Activated CD4-positive, alpha-beta T cell treated with anti-CD3 and anti-CD28 coated beads, Interleukin-2, amount 10 ng/mL, durations not matched to agents 7 days and 5 days (primary cell): ENCODE results near the gene ZNF79. TPM values are rescaled to one million over a fixed set of nuclear protein-coding genes. Genes with fewer than 3 reads are reported as not detected.

Source experiments
- CTCF ChIA-PET: fragments of 350-600 bp; sonication (Branson Sonifier 250); formaldehyde crosslinking; loops from one replicate; lab custom pipeline; 2021; ENCODE audit warnings: antibody characterized with exemption; lab: Charles Lee
- POLR2A ChIA-PET: fragments of 350-600 bp; sonication (Branson Sonifier 250); formaldehyde crosslinking; loops from one replicate; lab custom pipeline; 2021; ENCODE audit warnings: antibody characterized with exemption; lab: Charles Lee
- DNase-seq: peaks from one replicate; pipeline ENCODE4 v3.0.0-alpha.2; 2020
- H3K27ac Mint-ChIP-seq: one replicate; pipeline ENCODE4 v1.8.0; 2021; ENCODE audit warnings: mild to moderate bottlenecking, moderate library complexity, mixed read lengths
- H3K27me3 Mint-ChIP-seq: one replicate; pipeline ENCODE4 v1.8.0; 2021; ENCODE audit warnings: mixed read lengths
- H3K36me3 Mint-ChIP-seq: one replicate; pipeline ENCODE4 v1.8.0; 2021; ENCODE audit warnings: low read depth, mixed read lengths
- H3K4me1 Mint-ChIP-seq: one replicate; pipeline ENCODE4 v1.8.0; 2021; ENCODE audit warnings: mixed read lengths
- H3K4me3 Mint-ChIP-seq: one replicate; pipeline ENCODE4 v1.8.0; 2021; ENCODE audit warnings: mild to moderate bottlenecking, moderate library complexity, mixed read lengths
- H3K9me3 Mint-ChIP-seq: one replicate; pipeline ENCODE4 v1.8.0; 2021; ENCODE audit warnings: mixed read lengths
- total RNA-seq, 2 experiments: library from RNA; stranded (reverse); gene quantifications; one replicate each; pipeline ENCODE4 v1.2.3, GENCODE V29; 2021

The ZNF79 gene
- total RNA-seq, 2 experiments from 2014 or later: 13.1 to 13.2 TPM

DNA sequence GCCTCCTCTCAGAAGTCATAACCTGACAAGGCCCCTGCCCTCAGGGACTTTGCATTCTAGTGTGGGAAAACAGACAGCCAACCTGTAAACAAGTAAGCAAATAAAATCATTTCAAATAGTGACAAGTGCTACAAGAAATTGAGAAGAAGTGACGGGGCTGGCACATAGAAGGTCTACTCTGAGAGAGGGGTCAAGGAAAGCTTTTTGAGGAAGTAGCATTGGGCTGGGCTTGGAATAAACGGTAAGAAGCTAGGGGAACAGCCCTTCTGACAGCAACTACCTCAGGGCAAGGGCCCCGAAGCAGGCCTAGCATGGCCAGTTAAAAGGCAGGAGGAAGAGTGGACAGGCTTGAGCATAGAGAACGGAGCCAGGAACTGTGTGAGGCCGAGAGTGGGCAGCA, 32.0 kb upstream of the ZNF79 start:
- H3K9me3 Mint-ChIP-seq: no peaks in the 10 kb centered on the region
- no peak for DNase-seq
- peaks cover 34% of the 10 kb centered on the region for H3K4me1 Mint-ChIP-seq
- H3K36me3 Mint-ChIP-seq: no peaks in the 10 kb centered on the region
- POLR2A ChIA-PET: no interaction called here
- no peak overlapping the region for H3K27ac Mint-ChIP-seq
- peaks cover 66% of the 10 kb centered on the region for H3K27me3 Mint-ChIP-seq
- no peak overlapping the region for H3K4me3 Mint-ChIP-seq
- CTCF ChIA-PET: interaction anchor here (1.5 kb wide), 1 partner anchor 60 kb away, joined by 3 read pairs; no protein-coding TSS in a partner anchor

DNA sequence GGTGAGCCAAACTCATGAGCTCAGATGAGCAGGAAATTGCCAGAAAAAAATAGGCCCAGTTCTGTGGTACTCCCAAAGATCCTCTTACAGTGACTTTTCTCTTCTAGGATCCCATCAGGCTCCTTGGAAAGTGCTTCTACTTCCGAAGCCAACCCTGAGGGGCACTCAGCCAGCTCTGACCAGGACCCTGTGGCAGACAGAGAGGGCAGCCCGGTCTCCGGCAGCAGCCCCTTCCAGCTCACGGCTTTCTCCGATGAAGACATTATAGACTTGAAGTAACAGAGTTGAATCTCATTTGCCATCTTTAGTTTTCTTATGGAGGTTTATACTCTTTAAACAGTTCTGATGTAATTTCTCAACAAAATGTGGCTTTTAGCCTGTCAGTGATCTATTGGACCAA, 31.2 kb upstream of the ZNF79 start:
- H3K4me1 Mint-ChIP-seq: peaks cover 30% of the 10 kb centered on the region
- ChIA-PET CTCF (interaction anchor here (1.1 kb wide), 1 partner anchor 31 kb away, joined by 3 read pairs; the partner anchor contains the start of gene ZNF79), POLR2A (no interaction called here)
- peaks cover 66% of the 10 kb centered on the region for H3K27me3 Mint-ChIP-seq
- DNase-seq: no peak
- no peaks in the 10 kb centered on the region for H3K9me3 Mint-ChIP-seq
- H3K36me3 Mint-ChIP-seq: no peaks in the 10 kb centered on the region
- no peak overlapping the region for H3K27ac Mint-ChIP-seq
- H3K4me3 Mint-ChIP-seq: no peak overlapping the region

DNA sequence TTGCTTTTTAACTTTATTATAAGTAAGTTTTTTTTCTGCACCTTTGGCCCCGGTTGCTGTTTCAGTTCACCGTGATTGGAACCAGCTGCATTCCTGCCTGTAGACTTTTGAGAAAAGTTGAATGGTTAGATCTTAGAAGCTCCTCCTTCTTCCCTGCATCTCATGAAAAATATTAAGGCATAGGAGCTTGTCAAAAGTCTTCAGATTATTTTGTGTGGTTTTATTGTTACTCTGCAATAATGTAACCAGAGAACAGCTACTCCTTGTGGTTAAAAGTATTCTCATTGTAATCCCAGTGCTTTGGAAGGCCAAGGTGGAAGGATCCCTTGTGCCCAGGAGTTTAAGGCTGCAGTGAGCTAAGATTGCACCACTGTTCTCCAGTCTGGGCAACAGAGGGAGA, 30.5 kb upstream of the ZNF79 start:
- ChIA-PET POLR2A (no interaction called here), CTCF (interaction anchor here (1.1 to 1.5 kb wide), 2 partner anchors 24 to 31 kb away, joined by 3 to 4 read pairs; partner anchors contain the start of gene ZNF79)
- Mint-ChIP-seq H3K4me1 (peaks cover 29% of the 10 kb centered on the region), H3K27me3 (peaks cover 70% of the 10 kb centered on the region), H3K36me3 (no peaks in the 10 kb centered on the region), H3K27ac (no peak overlapping the region), H3K9me3 (no peaks in the 10 kb centered on the region), H3K4me3 (no peak overlapping the region)
- DNase-seq: no peak

DNA sequence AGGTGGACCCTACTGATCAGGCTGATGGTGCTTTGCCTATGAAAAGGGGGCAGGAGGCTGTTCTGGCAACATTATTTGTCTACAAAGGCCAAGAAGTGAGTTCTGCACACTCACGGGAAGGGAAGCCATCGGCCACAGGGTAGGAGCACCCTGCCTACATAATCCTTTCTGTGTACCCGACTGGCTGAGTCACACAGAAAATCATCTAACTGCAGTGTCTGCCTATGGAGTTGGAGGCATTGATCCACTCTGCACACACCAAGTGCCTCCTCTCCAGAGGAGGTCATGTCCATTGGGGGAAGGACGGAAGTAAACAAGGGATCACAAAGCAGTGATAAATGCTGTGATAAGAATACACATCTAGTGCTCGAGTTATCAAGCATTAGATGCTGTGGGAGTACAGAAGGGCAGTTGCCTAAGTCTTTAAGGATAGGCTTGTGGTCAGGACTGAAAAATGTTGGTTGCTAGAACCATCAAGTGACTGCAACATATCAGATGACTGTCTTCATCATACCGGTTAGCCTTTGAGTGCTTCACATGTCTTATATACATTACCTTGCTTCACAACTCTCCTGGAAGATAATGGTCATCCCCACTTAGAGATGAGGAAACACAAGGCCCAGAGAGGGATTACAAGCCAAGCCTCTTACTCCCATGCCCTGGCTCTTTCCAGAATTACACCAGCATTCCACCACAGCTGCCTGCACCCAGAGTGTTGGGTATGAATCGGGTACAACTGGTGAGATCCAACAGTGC, 28.5 kb upstream of the ZNF79 start:
- no peak overlapping the region for H3K27ac Mint-ChIP-seq
- H3K36me3 Mint-ChIP-seq: no peaks in the 10 kb centered on the region
- H3K9me3 Mint-ChIP-seq: no peaks in the 10 kb centered on the region
- ChIA-PET CTCF (interaction anchor here (1.3 kb wide), 1 partner anchor 28 kb away, joined by 5 read pairs; the partner anchor contains the start of gene ZNF79), POLR2A (no interaction called here)
- no peak for DNase-seq
- H3K4me1 Mint-ChIP-seq: peaks cover 14% of the 10 kb centered on the region
- H3K4me3 Mint-ChIP-seq: peak overlapping the region; percentile 56
- H3K27me3 Mint-ChIP-seq: peaks cover 71% of the 10 kb centered on the region

DNA sequence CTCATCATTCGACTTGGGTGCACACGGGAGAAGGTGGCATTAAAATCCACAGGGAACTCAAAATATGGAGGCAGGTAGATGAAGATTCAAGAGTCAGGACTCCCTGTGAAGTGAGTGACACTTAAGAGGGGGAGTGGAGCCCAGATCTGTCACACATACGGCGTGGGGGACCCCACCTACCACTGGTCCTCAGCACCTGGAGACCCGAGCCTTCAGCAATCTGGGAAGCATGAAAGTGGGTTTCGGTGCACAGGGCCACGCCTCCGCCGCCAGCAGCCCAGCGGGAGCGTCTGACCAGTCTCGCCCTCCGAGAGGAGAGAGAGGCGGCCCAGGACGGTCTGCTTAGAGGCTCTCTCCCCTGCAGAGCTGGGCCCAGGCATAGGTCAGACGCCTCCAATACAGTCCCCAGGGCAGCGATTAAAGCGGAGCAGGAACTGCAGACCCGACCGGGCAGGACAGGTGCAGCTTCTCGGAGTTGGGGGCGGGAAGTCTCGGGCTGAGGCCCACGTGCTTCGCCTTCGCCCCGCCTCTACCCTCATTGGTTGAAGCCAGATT, 27.9 kb upstream of the ZNF79 start:
- Mint-ChIP-seq H3K9me3 (no peaks in the 10 kb centered on the region), H3K4me1 (peaks cover 14% of the 10 kb centered on the region), H3K4me3 (peak overlapping the region; percentile 56), H3K27me3 (peaks cover 71% of the 10 kb centered on the region), H3K36me3 (no peaks in the 10 kb centered on the region), H3K27ac (no peak overlapping the region)
- POLR2A ChIA-PET: no interaction called here
- DNase-seq: no peak
- CTCF ChIA-PET: interaction anchor here (0.9 to 1.4 kb wide), 7 partner anchors 8 to 339 kb away, joined by 3 to 7 read pairs (median 4); partner anchors contain the start of genes TOR2A and ZNF79

DNA sequence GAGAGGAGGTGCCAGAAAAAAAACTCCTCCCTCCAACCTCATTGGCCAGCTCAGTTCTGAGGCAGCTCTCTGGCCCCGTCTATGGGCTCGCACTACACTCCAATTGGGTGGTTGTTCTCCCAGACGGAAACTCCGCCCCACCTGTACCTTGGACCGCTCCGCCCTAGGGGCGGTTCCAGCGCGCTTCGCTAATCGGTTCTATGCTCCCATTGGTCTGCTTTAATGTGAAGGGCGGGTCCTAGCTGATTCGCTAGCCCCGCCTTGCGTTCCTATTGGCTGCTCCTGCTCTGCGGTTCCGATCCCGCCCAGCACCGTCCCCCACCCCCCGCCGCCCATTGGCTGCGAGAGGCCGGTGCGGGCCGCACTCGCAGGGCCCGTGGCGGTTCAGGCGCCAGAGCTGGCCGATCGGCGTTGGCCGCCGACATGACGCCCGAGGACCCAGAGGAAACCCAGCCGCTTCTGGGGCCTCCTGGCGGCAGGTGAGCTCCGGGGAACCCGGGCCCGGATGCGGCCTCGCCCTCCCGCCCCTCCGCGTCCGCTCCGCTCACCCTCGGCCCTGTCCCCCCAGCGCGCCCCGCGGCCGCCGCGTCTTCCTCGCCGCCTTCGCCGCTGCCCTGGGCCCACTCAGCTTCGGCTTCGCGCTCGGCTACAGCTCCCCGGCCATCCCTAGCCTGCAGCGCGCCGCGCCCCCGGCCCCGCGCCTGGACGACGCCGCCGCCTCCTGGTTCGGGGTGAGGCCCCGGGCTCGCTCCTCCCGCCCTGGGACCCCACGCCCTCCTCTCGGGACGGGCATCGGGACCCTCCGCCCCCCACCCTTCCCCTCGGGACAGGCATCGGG, 27.2 kb upstream of the ZNF79 start, which contains the start of gene SLC2A8:
Gene SLC2A8 (plus strand): TSS at position 362 of the 838 bp plus-strand sequence. CDS start 62 bp downstream, at position 424.
- peak within 1 kb of the TSS; percentile 68 for H3K4me3 Mint-ChIP-seq
- H3K9me3 Mint-ChIP-seq: no peaks in the 10 kb centered on the region
- ChIA-PET CTCF (interaction anchor here (0.7 to 1.4 kb wide), 8 partner anchors 9 to 338 kb away, joined by 3 to 7 read pairs (median 4); partner anchors contain the start of genes TOR2A and ZNF79), POLR2A (no interaction called here)
- no peak within 1 kb of the TSS for H3K27ac Mint-ChIP-seq
- H3K27me3 Mint-ChIP-seq: peaks cover 70% of the 10 kb centered on the region
- DNase-seq: peak; percentile 92
- peaks cover 14% of the 10 kb centered on the region for H3K4me1 Mint-ChIP-seq
- no peaks in the 10 kb centered on the region for H3K36me3 Mint-ChIP-seq

DNA sequence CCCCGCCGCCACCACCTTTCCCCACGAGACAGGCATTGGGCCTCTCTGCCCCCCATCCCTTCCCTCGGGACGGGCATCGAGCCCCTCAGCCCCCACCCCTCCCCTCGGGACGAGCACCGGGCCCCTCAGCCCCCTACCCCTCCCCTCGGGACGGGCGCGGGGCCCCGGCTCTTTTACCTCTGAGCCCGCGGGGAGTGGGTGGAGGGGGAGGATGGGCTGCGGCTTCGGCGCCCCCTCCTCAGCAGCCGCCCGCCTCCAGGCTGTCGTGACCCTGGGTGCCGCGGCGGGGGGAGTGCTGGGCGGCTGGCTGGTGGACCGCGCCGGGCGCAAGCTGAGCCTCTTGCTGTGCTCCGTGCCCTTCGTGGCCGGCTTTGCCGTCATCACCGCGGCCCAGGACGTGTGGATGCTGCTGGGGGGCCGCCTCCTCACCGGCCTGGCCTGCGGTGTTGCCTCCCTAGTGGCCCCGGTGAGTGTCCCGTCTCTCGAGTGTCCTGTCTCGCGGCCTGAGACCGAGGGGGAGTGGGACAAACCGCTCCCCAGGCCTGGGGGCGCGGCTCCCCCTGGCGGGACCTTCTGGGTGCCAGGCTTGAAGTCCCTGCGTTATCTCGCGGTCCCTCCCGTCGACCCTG, 26.4 kb upstream of the ZNF79 start:
- Mint-ChIP-seq H3K27me3 (peaks cover 65% of the 10 kb centered on the region), H3K27ac (no peak overlapping the region), H3K4me3 (peak overlapping the region; percentile 68), H3K4me1 (peaks cover 14% of the 10 kb centered on the region), H3K9me3 (no peaks in the 10 kb centered on the region), H3K36me3 (no peaks in the 10 kb centered on the region)
- ChIA-PET CTCF (interaction anchor here (0.6 to 1.5 kb wide), 8 partner anchors 9 to 173 kb away, joined by 3 to 7 read pairs (median 4); no protein-coding TSS in a partner anchor), POLR2A (no interaction called here)
- no peak for DNase-seq

DNA sequence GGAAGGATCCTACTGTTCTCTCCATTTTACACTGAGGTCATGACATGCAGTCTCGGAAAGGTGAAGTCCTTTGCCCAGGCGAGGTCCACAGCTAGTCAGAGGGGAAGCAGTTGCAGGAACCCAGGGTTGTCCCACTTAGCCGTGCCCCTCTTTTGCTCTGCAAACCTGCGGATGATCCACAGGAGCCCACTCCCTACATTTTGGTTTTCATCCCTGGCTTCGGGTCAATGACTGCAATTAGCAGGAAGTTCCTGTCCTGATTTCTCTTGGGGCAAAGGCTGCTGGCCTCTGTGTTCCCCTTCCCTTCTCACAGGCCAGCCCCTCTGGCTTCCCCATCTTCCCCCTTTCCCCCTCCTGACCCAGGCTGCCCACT, 25.9 kb upstream of the ZNF79 start:
- peaks cover 60% of the 10 kb centered on the region for H3K27me3 Mint-ChIP-seq
- peak overlapping the region; percentile 68 for H3K4me3 Mint-ChIP-seq
- H3K9me3 Mint-ChIP-seq: no peaks in the 10 kb centered on the region
- no peaks in the 10 kb centered on the region for H3K36me3 Mint-ChIP-seq
- no peak for DNase-seq
- H3K4me1 Mint-ChIP-seq: peaks cover 14% of the 10 kb centered on the region
- peak overlapping the region; percentile 33 for H3K27ac Mint-ChIP-seq
- POLR2A ChIA-PET: no interaction called here
- CTCF ChIA-PET: interaction anchor here (0.5 to 1.5 kb wide), 6 partner anchors 9 to 49 kb away, joined by 3 to 4 read pairs (median 3); no protein-coding TSS in a partner anchor

DNA sequence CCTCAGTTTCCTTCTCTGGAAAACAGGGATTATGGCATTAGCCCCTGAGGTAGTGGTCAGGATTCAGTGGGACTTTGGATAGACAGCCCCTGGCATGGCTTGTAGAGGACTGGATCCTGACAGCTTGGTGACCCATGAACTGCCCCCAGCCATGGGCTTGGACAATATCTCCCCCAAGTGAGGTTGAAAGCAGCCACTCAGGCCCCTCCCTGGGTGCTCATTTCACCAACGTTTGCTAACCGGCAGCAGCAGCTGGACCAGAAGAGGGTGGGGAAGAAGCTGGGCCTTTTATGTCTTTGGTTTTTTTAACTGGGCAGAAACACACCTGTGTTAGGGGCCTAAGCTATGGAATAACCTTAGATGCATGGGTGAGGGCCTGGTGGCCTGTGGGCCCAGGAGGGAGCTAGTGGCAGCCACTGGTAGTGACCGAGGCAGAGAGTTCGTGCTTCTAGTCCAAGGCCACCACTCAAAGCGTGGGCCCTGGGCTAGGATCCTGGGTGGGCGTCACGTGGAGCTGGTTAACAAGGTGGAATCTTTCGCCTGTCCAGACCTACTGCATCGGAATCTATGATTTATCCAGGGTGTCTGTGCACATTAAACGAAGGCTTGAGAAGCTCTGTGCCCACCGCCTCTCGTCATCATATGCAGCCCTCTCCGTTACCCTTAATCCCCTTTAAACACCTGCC, 25.3 kb upstream of the ZNF79 start:
- Mint-ChIP-seq H3K4me1 (peaks cover 14% of the 10 kb centered on the region), H3K27me3 (peaks cover 56% of the 10 kb centered on the region), H3K9me3 (no peaks in the 10 kb centered on the region), H3K36me3 (no peaks in the 10 kb centered on the region), H3K27ac (no peak overlapping the region), H3K4me3 (peak overlapping the region; percentile 68)
- DNase-seq: no peak
- POLR2A ChIA-PET: no interaction called here
- CTCF ChIA-PET: interaction anchor here (0.5 to 1.5 kb wide), 5 partner anchors 8 to 48 kb away, joined by 3 to 4 read pairs (median 3); no protein-coding TSS in a partner anchor

DNA sequence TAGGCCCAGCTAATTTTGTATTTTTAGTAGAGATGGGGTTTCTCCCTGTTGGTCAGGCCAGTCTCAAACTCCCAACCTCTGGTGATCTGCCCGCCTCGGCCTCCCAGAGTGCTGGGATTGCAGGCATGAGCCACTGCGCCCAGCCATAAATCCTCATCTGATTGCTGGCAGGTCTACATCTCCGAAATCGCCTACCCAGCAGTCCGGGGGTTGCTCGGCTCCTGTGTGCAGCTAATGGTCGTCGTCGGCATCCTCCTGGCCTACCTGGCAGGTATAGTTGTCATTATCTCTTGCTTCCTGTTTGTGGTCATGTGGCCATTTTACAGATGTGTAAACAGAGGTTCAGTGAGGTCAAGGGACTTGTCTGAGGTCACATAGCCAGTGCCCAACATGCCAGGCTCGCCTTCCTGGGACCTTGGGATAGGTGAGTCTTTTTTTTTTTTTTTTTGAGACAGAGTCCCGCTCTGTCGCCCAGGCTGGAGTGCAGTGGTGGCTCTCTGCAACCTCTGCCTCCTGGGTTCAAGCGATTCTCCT, 24.4 kb upstream of the ZNF79 start:
- H3K27me3 Mint-ChIP-seq: peaks cover 47% of the 10 kb centered on the region
- ChIA-PET CTCF (interaction anchor here (1.0 to 1.2 kb wide), 2 partner anchors 8 to 10 kb away, joined by 3 read pairs; no protein-coding TSS in a partner anchor), POLR2A (no interaction called here)
- H3K4me3 Mint-ChIP-seq: no peak overlapping the region
- no peak for DNase-seq
- H3K9me3 Mint-ChIP-seq: no peaks in the 10 kb centered on the region
- H3K27ac Mint-ChIP-seq: no peak overlapping the region
- no peaks in the 10 kb centered on the region for H3K36me3 Mint-ChIP-seq
- H3K4me1 Mint-ChIP-seq: peaks cover 14% of the 10 kb centered on the region

DNA sequence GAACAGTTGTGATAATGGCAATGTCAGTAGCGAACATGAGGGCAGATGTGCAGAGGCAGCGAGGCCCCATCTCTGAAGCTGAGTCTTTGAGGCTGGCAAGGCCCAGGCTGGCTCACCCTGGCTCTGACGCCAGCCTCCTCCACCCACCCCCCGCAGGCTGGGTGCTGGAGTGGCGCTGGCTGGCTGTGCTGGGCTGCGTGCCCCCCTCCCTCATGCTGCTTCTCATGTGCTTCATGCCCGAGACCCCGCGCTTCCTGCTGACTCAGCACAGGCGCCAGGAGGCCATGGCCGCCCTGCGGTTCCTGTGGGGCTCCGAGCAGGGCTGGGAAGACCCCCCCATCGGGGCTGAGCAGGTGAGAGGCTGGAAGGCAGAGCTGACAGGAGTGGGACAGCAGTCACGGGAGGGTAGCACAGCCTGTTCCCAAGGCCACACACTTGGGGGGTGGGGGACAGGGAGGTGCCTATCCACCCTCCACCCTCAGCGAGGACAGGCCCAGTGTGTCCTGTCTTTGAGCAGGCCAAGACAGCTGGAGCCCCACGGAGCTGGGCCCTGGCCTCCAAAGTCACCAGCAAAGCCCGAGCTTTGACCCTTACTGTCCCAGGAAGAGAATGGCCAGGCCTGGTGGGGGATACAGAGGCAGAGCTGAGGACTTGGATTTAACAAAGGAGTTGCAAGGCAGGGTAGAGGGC, 21.6 kb upstream of the ZNF79 start:
- POLR2A ChIA-PET: no interaction called here
- peaks cover 6% of the 10 kb centered on the region for H3K4me1 Mint-ChIP-seq
- H3K27me3 Mint-ChIP-seq: peaks cover 32% of the 10 kb centered on the region

More for the DNA sequence above, 21.6 kb upstream of the ZNF79 start:
- H3K9me3 Mint-ChIP-seq: no peaks in the 10 kb centered on the region
- CTCF ChIA-PET: no interaction called here
- H3K4me3 Mint-ChIP-seq: no peak overlapping the region
- H3K36me3 Mint-ChIP-seq: no peaks in the 10 kb centered on the region
- H3K27ac Mint-ChIP-seq: no peak overlapping the region
- DNase-seq: no peak
